NCI-H1436 treated with DMSO at 0.1 percent for 48 hours (cell line): Measurements from ENCODE around the gene RBPJ.
"Not testable (repeated sequence)": the region's sequence is repeated elsewhere in the genome, so short reads cannot be mapped to it uniquely, and the experiment has no call there.

ENCODE experiments used
- DNase-seq: peaks from one replicate; lab custom pipeline; 2025; lab: John Stamatoyannopoulos, UW

Gene RBPJ

GRCh38 chr4:26375551-26375950, 54.7 kb downstream of the RBPJ start:
- DNase-seq: no peak

GRCh38 chr4:26377328-26378311, 56.8 kb downstream of the RBPJ start:
- DNase-seq: no peak

GRCh38 chr4:26379837-26380236, 59.0 kb downstream of the RBPJ start:
- no peak for DNase-seq

DNA sequence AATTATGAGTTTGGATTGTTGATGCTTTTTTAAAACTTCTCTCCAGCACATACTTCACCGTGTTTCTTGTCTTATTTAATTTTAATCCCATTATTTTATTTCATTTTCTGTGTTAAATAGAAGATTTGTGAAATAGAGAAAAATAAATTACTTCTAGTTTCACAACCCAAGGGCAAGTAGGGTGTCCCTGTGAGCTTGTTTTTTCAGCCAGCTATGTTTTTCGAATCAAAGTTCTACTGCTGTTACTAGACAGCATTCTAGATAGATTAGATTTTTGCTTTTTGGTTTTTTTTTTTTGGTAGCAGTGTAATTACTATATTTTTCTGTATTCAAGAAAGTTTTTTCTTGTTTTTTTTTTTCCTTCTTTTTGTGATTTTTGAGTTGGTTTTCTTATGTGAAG, 59.9 kb downstream of the RBPJ start:
- DNase-seq: no peak

DNA sequence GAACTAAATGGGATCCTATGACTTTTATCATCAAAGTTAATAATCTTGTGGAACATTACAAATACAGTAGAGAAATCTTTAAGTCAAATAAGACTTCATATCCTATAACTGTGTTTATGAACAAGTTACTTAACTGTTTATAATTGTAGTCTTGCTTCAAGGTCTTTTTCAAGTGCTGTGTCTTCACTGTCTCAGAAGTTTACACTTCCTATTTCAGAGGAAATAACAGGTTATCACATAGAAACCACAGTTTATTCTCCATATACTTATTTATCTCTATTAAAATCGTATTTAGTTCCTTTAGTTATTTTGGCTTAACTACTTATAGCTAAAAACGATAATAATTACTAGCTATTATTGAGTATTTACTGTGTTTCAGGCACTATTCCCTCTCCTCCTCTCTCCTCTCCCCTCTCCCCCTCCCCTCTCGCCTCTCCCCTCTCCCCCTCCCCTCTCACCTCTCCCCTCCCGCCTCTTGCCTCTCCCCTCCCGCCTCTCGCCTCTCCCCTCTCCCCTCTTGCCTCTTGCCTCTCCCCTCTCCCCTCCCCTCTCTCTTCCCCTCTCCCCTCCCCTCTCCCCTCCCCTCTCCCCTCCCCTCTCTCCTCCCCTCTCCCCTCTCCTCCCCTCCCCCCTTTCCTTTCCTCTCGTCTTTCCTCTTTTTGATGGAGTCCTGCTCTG, 63.7 kb downstream of the RBPJ start:
- DNase-seq: no peak

- DNase-seq: no peak
Observed at GRCh38 chr4:26385690-26386089, 64.9 kb downstream of the RBPJ start.

DNA sequence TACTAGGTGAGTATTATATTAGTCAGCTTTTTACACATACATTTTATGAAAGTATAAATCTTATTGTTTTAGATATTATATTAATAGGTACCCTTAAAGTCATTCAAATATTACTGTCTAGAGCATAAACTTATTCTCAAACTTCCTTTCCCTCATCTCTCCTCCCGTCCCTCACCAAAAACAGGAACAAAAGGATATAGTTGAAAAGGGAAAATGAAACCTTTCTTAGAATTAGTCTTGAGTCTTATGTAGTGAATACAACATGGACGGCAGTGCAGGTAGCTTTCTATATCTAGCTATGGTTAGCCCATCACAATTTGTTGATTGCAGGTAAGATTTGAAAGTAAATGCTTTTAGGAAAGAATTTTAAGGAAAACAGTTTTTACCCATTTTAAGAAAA, 65.6 kb downstream of the RBPJ start:
- no peak for DNase-seq

DNA sequence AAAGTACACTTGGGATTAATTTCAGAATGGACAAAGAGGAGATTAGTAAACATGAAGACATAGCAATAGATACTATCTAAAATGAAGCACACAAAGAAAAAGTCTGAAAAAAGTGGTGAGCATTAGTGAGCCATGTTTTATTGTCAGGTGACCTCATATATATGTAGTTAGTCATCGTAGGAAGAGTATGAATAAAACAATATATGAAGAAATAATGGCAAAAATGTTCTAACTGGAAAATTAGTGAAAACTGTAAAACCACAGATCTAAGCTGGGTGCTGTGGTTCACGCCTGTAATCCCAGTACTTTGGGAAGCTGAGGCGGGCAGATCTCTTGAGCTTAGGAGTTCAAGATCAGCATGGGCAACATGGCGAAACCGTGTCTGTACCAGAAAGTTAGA, 67.9 kb downstream of the RBPJ start:
- DNase-seq: no peak

- DNase-seq: no peak
Observed at GRCh38 chr4:26397086-26397485, 76.3 kb downstream of the RBPJ start.

DNA sequence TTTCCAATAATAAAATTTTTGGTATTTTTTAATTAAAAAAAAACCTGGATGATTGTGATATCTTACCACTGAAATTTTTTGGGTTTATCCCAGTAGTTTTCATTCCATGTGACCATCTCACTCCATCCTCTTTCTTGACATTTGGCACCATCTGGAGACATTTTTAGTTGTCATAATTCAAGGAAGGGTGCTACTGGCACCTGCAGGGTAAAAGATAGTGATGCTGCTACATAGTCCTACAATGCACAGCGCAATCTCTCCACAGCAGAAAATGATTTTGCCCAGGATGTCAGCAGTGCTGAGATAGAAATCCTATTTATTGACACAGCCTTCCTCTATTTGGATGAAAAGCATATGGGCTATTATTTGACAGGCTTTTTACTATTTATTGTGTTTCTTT, 79.3 kb downstream of the RBPJ start:
- DNase-seq: no peak

DNA sequence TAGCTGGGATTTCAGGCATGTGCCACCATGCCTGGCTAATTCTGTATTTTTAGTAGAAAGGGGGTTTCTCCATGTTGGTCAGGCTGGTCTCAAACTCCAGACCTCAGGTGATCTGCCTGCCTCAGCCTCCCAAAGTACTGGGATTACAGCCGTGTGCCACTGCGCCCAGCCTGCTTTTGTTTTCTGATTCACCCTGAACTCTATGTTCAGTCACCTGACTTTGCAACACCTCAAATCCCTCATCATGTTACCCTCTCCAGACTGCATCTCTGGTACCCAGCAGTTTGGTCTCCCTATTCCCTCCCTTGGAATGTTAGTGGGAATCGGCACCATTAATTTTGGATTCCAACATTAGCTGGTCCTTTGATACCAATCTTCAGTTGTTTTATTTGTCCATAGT, 81.2 kb downstream of the RBPJ start:
- not testable (repeated sequence) for DNase-seq

DNA sequence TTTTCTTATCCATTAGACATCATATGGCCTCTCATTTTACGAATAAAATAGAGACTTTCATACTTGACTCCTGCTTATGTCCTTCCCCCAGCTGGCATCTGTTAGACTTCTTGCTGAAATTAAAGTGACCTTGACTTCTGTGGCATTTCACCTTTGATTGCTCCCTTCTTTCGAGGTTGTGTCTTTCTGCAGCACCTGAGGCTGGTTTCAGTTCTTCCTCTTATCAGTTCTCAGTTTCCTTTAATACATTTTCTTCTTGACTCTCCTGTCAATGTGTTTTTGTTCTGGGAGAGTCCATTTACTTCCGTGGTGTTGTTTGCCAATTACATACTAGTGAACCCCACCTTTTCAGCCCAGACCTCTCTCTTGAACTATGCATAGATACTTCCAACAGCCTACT, 81.6 kb downstream of the RBPJ start:
- DNase-seq: no peak

- no peak for DNase-seq
Observed at GRCh38 chr4:26404743-26405206, 84.0 kb downstream of the RBPJ start.

GRCh38 chr4:26406346-26406975, 85.6 kb downstream of the RBPJ start:
- DNase-seq: no peak

DNA sequence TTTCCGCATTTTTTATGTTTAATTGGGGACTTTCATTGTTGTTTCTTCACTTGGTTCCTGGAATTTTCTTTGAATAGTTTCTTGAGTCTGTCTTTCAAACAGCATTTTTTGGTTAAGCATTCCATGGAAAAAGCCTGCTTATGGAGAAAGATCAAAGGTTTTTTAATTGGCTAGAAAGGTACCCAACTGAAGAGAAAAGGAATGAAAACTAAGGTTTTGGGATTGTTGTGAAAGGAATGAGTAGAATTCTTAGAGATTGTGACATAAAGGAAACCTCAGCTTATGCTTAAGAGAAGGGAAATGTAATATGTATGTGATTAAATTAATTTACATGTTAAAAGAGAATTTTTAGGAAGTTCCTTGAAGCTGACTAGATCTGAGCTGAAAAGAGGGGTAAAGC, 86.7 kb downstream of the RBPJ start:
- no peak for DNase-seq

DNA sequence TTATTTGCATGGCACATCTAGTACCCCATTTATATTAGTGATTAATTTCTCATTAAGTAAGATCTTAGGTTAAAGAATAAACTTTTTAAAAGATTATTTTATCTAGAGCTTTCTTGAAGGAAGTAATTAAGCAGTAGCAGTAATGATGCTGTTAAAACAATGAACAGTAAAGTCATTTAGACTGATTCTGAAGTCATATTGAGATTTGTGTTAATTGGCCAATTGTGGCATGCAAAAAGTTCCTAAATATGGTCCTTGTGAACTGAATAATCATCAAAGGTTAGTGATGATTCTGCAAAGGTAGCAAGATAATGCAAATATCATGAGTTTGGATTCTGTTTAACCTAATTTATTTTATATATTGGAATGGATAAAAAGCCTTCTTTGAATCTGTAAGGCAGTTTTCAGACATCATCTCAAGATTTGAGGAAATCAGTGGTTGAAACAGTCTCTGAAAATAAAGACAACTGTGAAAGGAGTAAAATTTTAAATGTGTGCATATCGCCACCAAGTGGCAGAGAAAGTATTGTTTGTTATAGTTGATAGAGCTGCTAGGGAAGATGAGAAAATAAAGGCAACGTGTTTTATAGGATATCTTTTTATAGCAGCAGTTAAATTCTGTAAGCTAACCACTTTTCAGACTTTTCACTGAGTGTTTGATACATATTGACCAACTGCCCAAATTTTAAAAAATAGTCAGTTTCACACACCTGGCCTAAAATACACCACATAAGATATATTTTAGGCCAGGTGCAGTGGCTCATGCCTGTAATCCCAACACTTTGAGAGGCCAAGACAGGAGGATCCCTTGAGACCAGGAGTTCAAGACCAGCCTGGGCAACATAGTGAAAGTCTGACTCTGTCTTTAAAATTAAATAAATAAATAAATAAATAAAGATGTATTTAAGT, 89.8 kb downstream of the RBPJ start:
- no peak for DNase-seq

GRCh38 chr4:26412381-26413372, 91.9 kb downstream of the RBPJ start:
- DNase-seq: no peak

DNA sequence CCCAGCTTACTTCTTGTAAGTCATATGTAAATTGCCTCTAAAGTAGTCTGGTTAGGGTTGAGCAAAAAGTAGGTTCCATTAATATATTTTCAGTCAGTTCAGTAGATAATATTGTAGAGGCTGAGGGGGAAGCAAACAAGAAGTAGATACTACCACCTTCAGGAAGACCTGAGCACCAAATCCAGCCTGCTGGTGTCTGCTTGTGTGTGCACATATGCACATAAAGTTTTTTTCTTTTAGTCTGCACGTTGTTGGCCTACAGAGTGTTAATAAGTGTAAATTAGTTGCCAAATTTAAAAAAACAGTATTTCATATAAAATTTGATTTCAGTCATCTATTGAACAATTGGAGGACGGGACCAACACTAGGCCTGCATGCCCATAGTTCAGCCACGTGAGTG, 92.8 kb downstream of the RBPJ start:
- no peak for DNase-seq

DNA sequence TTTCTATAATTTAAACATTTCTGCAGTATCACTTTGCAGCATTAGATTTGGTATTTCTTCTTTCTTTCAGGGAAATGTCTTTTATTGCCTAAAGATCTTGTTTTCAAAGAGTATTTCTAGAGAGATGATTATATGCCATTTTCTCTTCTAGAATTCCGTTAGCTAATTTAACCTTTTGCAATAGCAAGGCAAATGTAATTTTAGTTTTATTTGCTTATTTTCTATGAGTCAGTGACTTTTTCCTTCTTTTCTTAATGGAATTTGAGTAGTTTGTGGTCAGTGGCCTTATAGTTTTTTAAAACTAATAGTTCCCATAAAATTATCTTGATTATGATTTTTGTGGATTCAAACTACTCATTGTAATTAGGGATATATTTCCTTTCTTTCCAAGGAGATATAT, 97.3 kb downstream of the RBPJ start:
- DNase-seq: no peak

DNA sequence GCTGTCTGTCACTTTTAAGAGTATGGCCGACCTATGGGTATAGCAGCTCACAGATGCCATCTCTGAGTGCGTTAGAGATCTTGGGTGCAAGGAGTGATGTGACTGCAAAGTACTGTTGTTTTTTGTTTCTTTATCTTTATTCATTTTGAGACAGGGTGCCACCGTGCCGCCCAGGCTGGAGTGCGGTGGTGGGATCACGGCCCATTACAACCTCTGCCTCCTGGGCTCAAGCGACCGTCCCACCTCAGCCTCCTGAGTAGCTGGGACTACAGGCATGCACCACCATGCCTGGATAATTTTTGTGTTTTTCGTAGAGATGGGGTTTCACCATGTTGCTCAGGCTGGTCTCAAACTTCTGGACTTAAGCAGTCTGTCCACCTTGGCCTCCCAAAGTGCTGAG, 98.0 kb downstream of the RBPJ start:
- DNase-seq: no peak
